ENCODE data around the gene YAP1. TPM values are rescaled to one million over a fixed set of nuclear protein-coding genes. Genes with fewer than 3 reads are reported as not detected.
A peak's percentile ranks its signal among the peaks of the same experiment; 100 is the strongest.

Gene YAP1
- total and polyA plus RNA-seq, 2 of the 4 experiments (the other 2 are of a cell fraction), result 121 to 251 TPM

GRCh38 chr11:102061276-102061675 lies 49.0 kb upstream of the YAP1 start:
- Histone ChIP-seq H3K14ac (replicated peaks; ENCODE audit: low read depth, low read length) (no peak overlapping the region), H3K4me1 (ENCODE audit: control insufficient read depth, insufficient read depth, low read length) (no peaks in the 10 kb centered on the region), H3K4ac (ENCODE audit: low read depth, low read length) (no peak overlapping the region), H4K8ac (ENCODE audit: low read depth in 2 of 2, low read length in 2 of 2) (no peak overlapping the region), H4K91ac (ENCODE audit: insufficient read depth, low read depth, low read length) (no peak overlapping the region), H3K27ac (ENCODE audit: insufficient read depth, low read length) (no peak overlapping the region), H3K9me3 (ENCODE audit: control insufficient read depth, insufficient read depth, low read length) (no peaks in the 10 kb centered on the region), H2AK5ac (ENCODE audit: low read depth, low read length) (no peak overlapping the region), H2BK20ac (ENCODE audit: low read depth, low read length) (no peak overlapping the region), H2AK9ac (replicated peaks; ENCODE audit: low read depth, low read length, poor library complexity) (no peak overlapping the region), H3K27me3 (ENCODE audit: control insufficient read depth, insufficient read depth, low read length) (no peaks in the 10 kb centered on the region), H4K5ac (ENCODE audit: low read depth, low read length) (no peak overlapping the region), H4K20me1 (ENCODE audit: insufficient read depth, low read length) (no peaks in the 10 kb centered on the region), H3K4me2 (ENCODE audit: low read depth, low read length) (no peak overlapping the region), H2AFZ (replicated peaks; ENCODE audit: low read length, poor library complexity) (no peak overlapping the region), H2BK15ac (ENCODE audit: low read depth, low read length) (no peak overlapping the region), H3K9ac (ENCODE audit: low read depth, low read length) (no peak overlapping the region), H2BK5ac (ENCODE audit: low read depth, low read length, poor library complexity, severe bottlenecking) (no peak overlapping the region), H3K9me1 (ENCODE audit: insufficient read depth, low read length) (no peaks in the 10 kb centered on the region), H3K79me1 (ENCODE audit: low read depth in 1 of 2, low read length in 2 of 2) (no peaks in the 10 kb centered on the region), H3K23ac (ENCODE audit: low read depth, low read length) (no peak overlapping the region), H3K18ac (ENCODE audit: low read depth, low read length) (no peak overlapping the region), H3K36me3 (ENCODE audit: control insufficient read depth, insufficient read depth, low read length) (no peaks in the 10 kb centered on the region), H3K56ac (ENCODE audit: extremely low read depth, insufficient read depth, low read length) (0 out of 2 replicates have a peak overlapping the region, but pooled peaks have one; percentile 9), H2BK120ac (ENCODE audit: low read depth, low read length) (no peak overlapping the region), H3K4me3 (ENCODE audit: insufficient read depth, low read depth, low read length) (no peak overlapping the region)
- ChIA-PET CTCF (interaction anchor here (0.8 to 0.9 kb wide), 2 partner anchors 11 kb away, joined by 3 to 5 read pairs; no protein-coding TSS in a partner anchor), POLR2A (ENCODE audit: unreplicated experiment) (no interaction called here)
- dilution Hi-C loops (cut with HindIII; ENCODE audit: low sequenced_read_pairs, unreplicated experiment) (no loop called here), intact Hi-C loops (cut with micrococcal nuclease) (no loop called here), in situ Hi-C loops (cut with MboI; ENCODE audit: low sequenced_read_pairs) (no loop called here)
- DNase-seq (peak; percentile 28), ATAC-seq (ENCODE audit: low read depth) (peak; percentile 94)
- TF ChIP-seq NFE2L2 (IDR thresholded peaks at IDR 0.05; ENCODE audit: low read depth, low read length), result no peak
- peak; percentile 56 for TF ChIP-seq RAD21 (IDR thresholded peaks at IDR 0.05; ENCODE audit: low read length)
- TF ChIP-seq ELK1 (IDR thresholded peaks at IDR 0.05; ENCODE audit: borderline replicate concordance, low read depth, low read length), result no peak
- TF ChIP-seq MAZ (IDR thresholded peaks at IDR 0.05; ENCODE audit: borderline replicate concordance, low read depth, low read length), result no peak
- TF ChIP-seq MXI1 (IDR thresholded peaks at IDR 0.05; ENCODE audit: borderline replicate concordance, low read depth, low read length), result no peak
- no peak for TF ChIP-seq CHD1 (IDR thresholded peaks at IDR 0.05; ENCODE audit: low read depth, low read length)
- TF ChIP-seq POLR2A (IDR thresholded peaks at IDR 0.05; ENCODE audit: low read depth, low read length), result no peak
- TF ChIP-seq RFX5 (IDR thresholded peaks at IDR 0.05; ENCODE audit: low read depth, low read length), result no peak
- TF ChIP-seq FOS (IDR thresholded peaks at IDR 0.05; ENCODE audit: low read depth, low read length), result no peak
- TF ChIP-seq MAFK (IDR thresholded peaks at IDR 0.05; ENCODE audit: low read depth, low read length), result no peak
- TF ChIP-seq RCOR1 (IDR thresholded peaks at IDR 0.05; ENCODE audit: insufficient replicate concordance, low read length), result no peak
- TF ChIP-seq BHLHE40 (IDR thresholded peaks at IDR 0.05; ENCODE audit: low read depth, low read length), result no peak
- 0 out of 2 replicates have a peak, but pooled peaks have one; percentile 29 for TF ChIP-seq SMC3 (IDR thresholded peaks at IDR 0.05; ENCODE audit: low read depth, low read length)
- TF ChIP-seq USF2 (IDR thresholded peaks at IDR 0.05; ENCODE audit: low read depth, low read length), result no peak
- peak; percentile 47 for TF ChIP-seq CTCF (conservative IDR thresholded peaks at IDR 0.05; ENCODE audit: low read depth, low read length)
- BruUV-seq (replicated peaks), result no TSS peak
- WGBS, 2 experiments (ENCODE audit: extremely low coverage in 2 of 2, insufficient read length in 1 of 2), result no CpG with 5 or more reads among the region's 2 CpGs
